HCT116 (cell line): ENCODE results near the gene FXYD1. TPM values are rescaled to one million over a fixed set of nuclear protein-coding genes. Genes with fewer than 3 reads are reported as not detected.

Experiments used
- ATAC-seq: fragments of 200-7000 bp; cut with Tn5 transposase; 2 replicates; pipeline ENCODE4 v1.9.1; 2020; ENCODE audit warnings: mild to moderate bottlenecking, moderate library complexity
- BruUV-seq: library from RNA; stranded (reverse); fragments of 400-500 nt; replicated peaks from 2 replicates; lab custom pipeline; 2021; lab: Mats Ljungman, UMichigan
- CTCF ChIA-PET: fragments of 300-600 bp; sonication (Branson Sonifier 250); formaldehyde crosslinking; loops from one replicate; lab custom pipeline; 2021; ENCODE audit warnings: antibody characterized with exemption; lab: Charles Lee
- POLR2A ChIA-PET: fragments of 300-600, 350-600 bp; sonication (Branson Sonifier 250); formaldehyde crosslinking; loops from one replicate; lab custom pipeline; 2021; ENCODE audit warnings: antibody characterized with exemption; lab: Charles Lee
- RAD21 ChIA-PET, 2 experiments: fragments of 300-600 bp; sonication (Branson Sonifier 250); formaldehyde crosslinking; loops; one replicate each; lab custom pipeline; 2023; ENCODE audit warnings: low total read pairs in 2 of 2; ENCODE audit not compliant: uncharacterized antibody in 2 of 2, unreplicated experiment in 2 of 2, low non-redundant PET in 1 of 2; lab: Charles Lee
- DNase-seq: peaks from one replicate; pipeline ENCODE4 v3.0.0-alpha.2; 2010; ENCODE audit warnings: low read depth, low spot score
- H2AFZ ChIP-seq: fragments of 200-600 bp; shearing (Covaris generic), sonication (generic); 2 replicates; pipeline ENCODE4 v1.6.1; 2017; ENCODE audit warnings: low read depth, mixed run types, mixed read lengths, antibody characterized with exemption, low read length; ENCODE audit not compliant: poor library complexity, severe bottlenecking
- H3K27ac ChIP-seq: 2 replicates; pipeline ENCODE4 v1.5.1; 2012; ENCODE audit warnings: low read depth, low read length
- H3K27me3 ChIP-seq: fragments of 200-600 bp; sonication (generic); 2 replicates; pipeline ENCODE4 v1.6.1; 2016; ENCODE audit warnings: mixed run types, low read length, mixed read lengths; ENCODE audit not compliant: insufficient read depth
- H3K36me3 ChIP-seq, 2 experiments: fragments of 200-500 bp in 1 of 2; fragments of 200-600 bp in 1 of 2; sonication (Bioruptor generic) in 1 of 2; sonication (generic) in 1 of 2; 2 replicates each; pipeline versions ENCODE4 v1.5.1 to v1.6.1; 2014 to 2016; ENCODE audit warnings: low read length in 2 of 2, inconsistent platforms in 1 of 2, mixed read lengths in 1 of 2, mixed run types in 1 of 2; ENCODE audit not compliant: insufficient read depth in 2 of 2, control insufficient read depth in 1 of 2
- H3K4me1 ChIP-seq, 2 experiments: fragments of 200-600 bp in 1 of 2; sonication (generic) in 1 of 2; 2 replicates each; pipeline versions ENCODE4 v1.5.1 to v1.6.1; 2012 to 2017; ENCODE audit warnings: low read length in 2 of 2, inconsistent platforms in 1 of 2, mild to moderate bottlenecking in 1 of 2, mixed read lengths in 1 of 2, mixed run types in 1 of 2, moderate library complexity in 1 of 2; ENCODE audit not compliant: insufficient read depth in 2 of 2, control insufficient read depth in 1 of 2
- H3K4me2 ChIP-seq: fragments of 200-600 bp; sonication (generic); 2 replicates; pipeline ENCODE4 v1.6.1; 2017; ENCODE audit warnings: mixed run types, low read length, mixed read lengths
- H3K4me3 ChIP-seq, 2 experiments: fragments of 200-600 bp in 1 of 2; sonication (generic) in 1 of 2; replicated peaks in 1 of 2; 2 replicates each; pipeline ENCODE4 v1.5.1; 2011 to 2016; ENCODE audit warnings: low read length in 2 of 2, control low read depth in 1 of 2, low read depth in 1 of 2, mild to moderate bottlenecking in 1 of 2, mixed read lengths in 1 of 2, mixed run types in 1 of 2
- H3K79me2 ChIP-seq: fragments of 200-600 bp; sonication (generic); 2 replicates; pipeline ENCODE4 v1.6.1; 2017; ENCODE audit warnings: mild to moderate bottlenecking, mixed run types, low read length, moderate library complexity, mixed read lengths; ENCODE audit not compliant: insufficient read depth
- H3K9ac ChIP-seq: fragments of 200-600 bp; sonication (generic); 2 replicates; pipeline ENCODE4 v1.6.1; 2016; ENCODE audit warnings: low read length, mixed read lengths
- H3K9me2 ChIP-seq: fragments of 200-600 bp; sonication (generic), shearing (Covaris generic); 2 replicates; pipeline ENCODE4 v1.6.1; 2017; ENCODE audit warnings: mixed run types, mild to moderate bottlenecking, moderate library complexity; ENCODE audit not compliant: insufficient read depth
- H3K9me3 ChIP-seq, 2 experiments: fragments of 200-500 bp in 1 of 2; fragments of 200-600 bp in 1 of 2; sonication (Bioruptor generic) in 1 of 2; sonication (generic) in 1 of 2; 2 replicates each; pipeline ENCODE4 v1.6.1; 2014 to 2017; ENCODE audit warnings: low read length in 2 of 2, mixed read lengths in 2 of 2, inconsistent platforms in 1 of 2, low read depth in 1 of 2, mild to moderate bottlenecking in 1 of 2, mixed run types in 1 of 2, moderate library complexity in 1 of 2; ENCODE audit not compliant: control insufficient read depth in 1 of 2, insufficient read depth in 1 of 2
- H4K20me1 ChIP-seq: fragments of 200-600 bp; sonication (generic), shearing (Covaris generic); 2 replicates; pipeline ENCODE4 v1.6.1; 2017; ENCODE audit warnings: mixed run types, mild to moderate bottlenecking, moderate library complexity; ENCODE audit not compliant: insufficient read depth
- CBX3 ChIP-seq: IDR thresholded peaks from 2 replicates; pipeline ENCODE4 v1.6.1; 2012; ENCODE audit warnings: low read depth
- CEBPB ChIP-seq: IDR thresholded peaks from 2 replicates; pipeline ENCODE4 v1.6.1; 2012; ENCODE audit warnings: low read depth
- EGR1 ChIP-seq: IDR thresholded peaks from 2 replicates; pipeline ENCODE4 v1.6.1; 2012; ENCODE audit warnings: low read depth
- ELF1 ChIP-seq: IDR thresholded peaks from 2 replicates; pipeline ENCODE4 v1.6.1; 2012; ENCODE audit warnings: low read depth, borderline replicate concordance
- EZH2 ChIP-seq: fragments of 200-600 bp; sonication (generic); IDR thresholded peaks from 2 replicates; pipeline ENCODE4 v1.6.1; 2017; ENCODE audit warnings: antibody characterized with exemption, mixed run types
- EZH2phosphoT487 ChIP-seq: fragments of 200-600 bp; IDR thresholded peaks from 2 replicates; pipeline ENCODE4 v1.6.1; 2018; ENCODE audit warnings: antibody characterized with exemption, borderline replicate concordance
- FOSL1 ChIP-seq: IDR thresholded peaks from 2 replicates; pipeline ENCODE4 v1.6.1; 2012; ENCODE audit warnings: low read depth
- JUND ChIP-seq: IDR thresholded peaks from 2 replicates; pipeline ENCODE4 v1.6.1; 2012
- POLR2AphosphoS5 ChIP-seq: IDR thresholded peaks from 2 replicates; pipeline ENCODE4 v1.6.1; 2011; ENCODE audit warnings: mild to moderate bottlenecking, low read depth, low read length, moderate library complexity
- RAD21 ChIP-seq: IDR thresholded peaks from 2 replicates; pipeline ENCODE4 v1.6.1; 2012; ENCODE audit warnings: low read depth, mild to moderate bottlenecking
- SIN3A ChIP-seq: IDR thresholded peaks from 2 replicates; pipeline ENCODE4 v1.6.1; 2012; ENCODE audit warnings: low read depth
- SRF ChIP-seq: IDR thresholded peaks from 2 replicates; pipeline ENCODE4 v1.6.1; 2012; ENCODE audit warnings: low read depth
- TCF7L2 ChIP-seq: IDR thresholded peaks from 2 replicates; pipeline ENCODE4 v1.7.0; 2011; ENCODE audit warnings: borderline replicate concordance, inconsistent platforms; ENCODE audit not compliant: insufficient read depth, insufficient read length; ENCODE audit errors: extremely low read depth
- YY1 ChIP-seq: IDR thresholded peaks from 2 replicates; pipeline ENCODE4 v1.6.1; 2011; ENCODE audit warnings: low read length, low read depth, moderate library complexity, mild to moderate bottlenecking; ENCODE audit not compliant: insufficient replicate concordance; ENCODE audit errors: extremely low read depth
- ZFX ChIP-seq: fragments of 450-650 bp; IDR thresholded peaks from 2 replicates; pipeline ENCODE4 v1.6.1; 2017
- intact Hi-C: fragments of 100-400 bp; cut with micrococcal nuclease; formaldehyde crosslinking; loops from 2 replicates; pipeline ENCODE4 v1.10.0; 2022
- total RNA-seq: library from RNA; stranded (reverse); gene quantifications from one replicate; pipeline ENCODE4 v1.2.1, GENCODE V29; 2021; ENCODE audit not compliant: unreplicated experiment
- TF ChIP-seq, protein P1 (sequence below): IDR thresholded peaks from 2 replicates; pipeline ENCODE4 v1.6.1; 2012
- TF ChIP-seq, protein P2 (sequence below), 3 experiments: fragments of 200-600 bp in 1 of 3; sonication (generic) in 1 of 3; IDR thresholded peaks in 2 of 3; conservative IDR thresholded peaks in 1 of 3; 2 replicates each; pipeline ENCODE4 v1.5.1; 2012 to 2017; ENCODE audit warnings: low read depth in 2 of 3, low read length in 2 of 3, antibody characterized with exemption in 1 of 3, borderline replicate concordance in 1 of 3, control low read depth in 1 of 3, mild to moderate bottlenecking in 1 of 3, mixed read lengths in 1 of 3, mixed run types in 1 of 3, moderate library complexity in 1 of 3; ENCODE audit not compliant: insufficient read depth in 1 of 3

FXYD1 gene
- total RNA-seq, 1 experiment from 2014 or later: 7.8 TPM

DNA sequence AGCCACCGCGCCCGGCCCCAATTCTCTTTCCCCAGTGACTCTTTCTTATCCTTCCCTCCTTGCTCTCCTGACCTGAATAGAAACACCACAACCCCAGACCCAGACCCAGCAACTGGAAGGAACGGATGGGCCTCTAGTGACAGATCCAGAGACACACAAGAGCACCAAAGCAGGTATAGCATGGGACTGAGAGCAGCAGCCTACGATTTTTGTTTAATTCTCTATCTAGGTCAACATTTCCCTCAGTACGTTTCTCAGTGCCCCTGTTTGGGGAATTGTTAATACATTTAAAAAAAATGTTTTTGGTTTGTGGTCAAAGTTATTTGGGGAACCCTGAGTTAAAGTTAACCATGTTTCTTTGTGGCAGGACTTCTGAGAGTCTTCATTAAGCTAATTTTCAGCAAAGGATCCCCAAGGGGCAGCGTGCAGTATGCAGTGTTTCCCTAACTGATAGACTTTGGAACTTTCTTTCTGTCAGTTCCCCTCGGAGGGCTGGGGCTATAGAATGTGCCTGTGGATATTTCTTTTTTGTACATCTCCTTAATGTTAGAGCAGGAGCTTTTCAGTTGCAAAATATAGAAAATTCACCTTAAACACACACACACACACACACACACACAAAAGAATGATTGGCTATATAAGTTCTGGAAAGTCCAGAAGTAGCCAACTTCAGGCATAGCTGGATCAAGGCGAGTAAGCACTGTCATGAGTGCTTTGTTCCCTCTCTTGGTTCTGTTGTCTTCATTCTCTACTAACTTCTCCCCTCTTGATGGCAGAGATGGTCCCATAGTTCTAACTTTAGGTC lies 22.2 kb downstream of the FXYD1 start:
- Histone ChIP-seq H3K4me2 (no peak overlapping the region), H3K27me3 (no peaks in the 10 kb centered on the region), H4K20me1 (no peaks in the 10 kb centered on the region), H3K27ac (no peak overlapping the region), H3K36me3 (peaks cover 13 to 63% of the 10 kb centered on the region in 2 experiments), H3K79me2 (peaks cover 15% of the 10 kb centered on the region; the same call in 1 of the 2 replicates), H2AFZ (no peak overlapping the region), H3K9me3 (peaks cover 0 to 4% of the 10 kb centered on the region in 2 experiments; a peak in 1 of 4 replicates), H3K9me2 (no peaks in the 10 kb centered on the region), H3K4me1 (peaks cover 31 to 58% of the 10 kb centered on the region in 2 experiments), H3K9ac (no peak overlapping the region), H3K4me3 (no peak overlapping the region)
- RAD21 ChIA-PET: interaction anchor here in 1 of 2 experiments (0.9 kb wide), 1 partner anchor 20 kb away, joined by 3 read pairs; no protein-coding TSS in a partner anchor
- TF ChIP-seq CBX3 (no peak), SIN3A (no peak), ELF1 (no peak)
- TF ChIP-seq, protein P1, sequence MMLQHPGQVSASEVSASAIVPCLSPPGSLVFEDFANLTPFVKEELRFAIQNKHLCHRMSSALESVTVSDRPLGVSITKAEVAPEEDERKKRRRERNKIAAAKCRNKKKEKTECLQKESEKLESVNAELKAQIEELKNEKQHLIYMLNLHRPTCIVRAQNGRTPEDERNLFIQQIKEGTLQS: no peak
- CTCF ChIA-PET: no interaction called here
- POLR2A ChIA-PET: no interaction called here
- no peak for DNase-seq
- TSS peak; percentile 0 for BruUV-seq
- no peak for ATAC-seq
- intact Hi-C loops: loop anchor here (5.0 kb wide), 1 partner anchor 86 kb away; the partner anchor contains the start of gene LSR

DNA sequence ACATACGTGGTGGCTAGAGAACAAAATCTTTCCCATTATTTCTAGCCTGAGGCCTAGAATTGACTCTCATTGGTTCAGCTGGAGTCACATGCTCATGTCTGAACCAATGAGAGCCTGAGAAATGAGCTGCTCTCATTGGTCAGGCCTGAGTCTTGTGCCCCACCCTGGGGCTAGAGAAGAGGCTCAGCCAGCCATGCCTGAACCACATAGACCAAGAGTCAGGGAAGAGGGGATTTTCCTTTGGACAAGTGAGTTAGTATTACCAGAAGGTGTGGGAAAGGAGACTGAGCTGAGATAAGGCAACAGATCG lies 22.8 kb downstream of the FXYD1 start:
- peaks cover 13 to 67% of the 10 kb centered on the region in 2 experiments for H3K36me3 ChIP-seq
- RAD21 ChIA-PET: interaction anchor here in 1 of 2 experiments (0.9 kb wide), 1 partner anchor 20 kb away, joined by 3 read pairs; no protein-coding TSS in a partner anchor
- no peak for ATAC-seq

More for the DNA sequence above, 22.8 kb downstream of the FXYD1 start:
- H3K4me2 ChIP-seq: 0 out of 2 replicates have a peak overlapping the region, but pooled peaks have one; percentile 18
- H3K27me3 ChIP-seq: no peaks in the 10 kb centered on the region
- TF ChIP-seq, protein P1: no peak
- TF ChIP-seq ELF1 (no peak), FOSL1 (no peak), EZH2phosphoT487 (no peak), SIN3A (no peak), SRF (no peak), RAD21 (no peak), EGR1 (no peak), TCF7L2 (no peak), JUND (no peak), ZFX (no peak), EZH2 (no peak), POLR2AphosphoS5 (no peak), CEBPB (no peak), YY1 (no peak)
- TF ChIP-seq, protein P2, sequence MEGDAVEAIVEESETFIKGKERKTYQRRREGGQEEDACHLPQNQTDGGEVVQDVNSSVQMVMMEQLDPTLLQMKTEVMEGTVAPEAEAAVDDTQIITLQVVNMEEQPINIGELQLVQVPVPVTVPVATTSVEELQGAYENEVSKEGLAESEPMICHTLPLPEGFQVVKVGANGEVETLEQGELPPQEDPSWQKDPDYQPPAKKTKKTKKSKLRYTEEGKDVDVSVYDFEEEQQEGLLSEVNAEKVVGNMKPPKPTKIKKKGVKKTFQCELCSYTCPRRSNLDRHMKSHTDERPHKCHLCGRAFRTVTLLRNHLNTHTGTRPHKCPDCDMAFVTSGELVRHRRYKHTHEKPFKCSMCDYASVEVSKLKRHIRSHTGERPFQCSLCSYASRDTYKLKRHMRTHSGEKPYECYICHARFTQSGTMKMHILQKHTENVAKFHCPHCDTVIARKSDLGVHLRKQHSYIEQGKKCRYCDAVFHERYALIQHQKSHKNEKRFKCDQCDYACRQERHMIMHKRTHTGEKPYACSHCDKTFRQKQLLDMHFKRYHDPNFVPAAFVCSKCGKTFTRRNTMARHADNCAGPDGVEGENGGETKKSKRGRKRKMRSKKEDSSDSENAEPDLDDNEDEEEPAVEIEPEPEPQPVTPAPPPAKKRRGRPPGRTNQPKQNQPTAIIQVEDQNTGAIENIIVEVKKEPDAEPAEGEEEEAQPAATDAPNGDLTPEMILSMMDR (IDR thresholded peaks at IDR 0.05 in 2 of 3, conservative IDR thresholded peaks at IDR 0.05 in 1 of 3; ENCODE audit: borderline replicate concordance in 1 of 3, insufficient read depth in 1 of 3, low read depth in 2 of 3, low read length in 2 of 3): no peak
- ChIA-PET POLR2A (no interaction called here), CTCF (no interaction called here)
- H3K9me3 ChIP-seq: peaks cover 0 to 4% of the 10 kb centered on the region in 2 experiments; a peak in 1 of 4 replicates
- no peak overlapping the region for H2AFZ ChIP-seq
- no TSS peak for BruUV-seq
- no peaks in the 10 kb centered on the region for H3K9me2 ChIP-seq
- no peak overlapping the region for H3K4me3 ChIP-seq
- no peak for DNase-seq
- H3K79me2 ChIP-seq: peaks cover 9% of the 10 kb centered on the region; the same call in 1 of the 2 replicates
- H3K4me1 ChIP-seq: peaks cover 31 to 58% of the 10 kb centered on the region in 2 experiments
- no peaks in the 10 kb centered on the region for H4K20me1 ChIP-seq
- no peak overlapping the region for H3K9ac ChIP-seq
- H3K27ac ChIP-seq: no peak overlapping the region
- intact Hi-C loops: loop anchor here (5.0 kb wide), 1 partner anchor 86 kb away; the partner anchor contains the start of gene LSR
